CD4-positive, CD25-positive, alpha-beta regulatory T cell (primary cell): ENCODE data around the gene CFAP46. TPM values are rescaled to one million over a fixed set of nuclear protein-coding genes. Genes with fewer than 3 reads are reported as not detected.
A peak's percentile ranks its signal among the peaks of the same experiment; 100 is the strongest.
"Not testable (repeated sequence)": the region's sequence is repeated elsewhere in the genome, so short reads cannot be mapped to it uniquely, and the experiment has no call there.

Experiments
- ATAC-seq, 2 donors: fragments of 150-1000 bp; cut with Tn5 transposase; one replicate each; pipeline ENCODE4 v1.10.0; 2021; ENCODE audit warnings: low read depth in 2 of 2, moderate number of reproducible peaks in 2 of 2, moderate library complexity in 1 of 2
- DNase-seq, 3 donors: peaks; one replicate each; pipeline versions ENCODE4 v3.0.0 to v3.0.0-alpha.2; 2012 to 2022; ENCODE audit warnings: mixed read lengths in 1 of 3
- H3K27ac ChIP-seq: one replicate; pipeline ENCODE4 v1.7.0; 2013; ENCODE audit warnings: mild to moderate bottlenecking, low read length; ENCODE audit not compliant: insufficient read depth, poor library complexity, severe bottlenecking
- H3K27me3 ChIP-seq: one replicate; pipeline ENCODE4 v1.7.0; 2013; ENCODE audit warnings: low read length; ENCODE audit not compliant: control insufficient read depth, insufficient read depth
- H3K36me3 ChIP-seq: one replicate; pipeline ENCODE4 v1.7.0; 2013; ENCODE audit warnings: mild to moderate bottlenecking, low read length, moderate library complexity; ENCODE audit not compliant: control insufficient read depth, insufficient read depth
- H3K4me1 ChIP-seq: 2 replicates; pipeline ENCODE4 v1.7.0; 2013; ENCODE audit warnings: mild to moderate bottlenecking, low read length; ENCODE audit not compliant: insufficient read depth, control insufficient read depth, poor library complexity, severe bottlenecking
- H3K4me3 ChIP-seq: one replicate; pipeline ENCODE4 v1.7.0; 2013; ENCODE audit warnings: low read depth, mild to moderate bottlenecking, low read length, moderate library complexity
- H3K9me3 ChIP-seq, 2 experiments: 1 replicate in 1 of 2; 2 replicates in 1 of 2; pipeline ENCODE4 v1.7.0; 2013; ENCODE audit warnings: low read length in 2 of 2, mild to moderate bottlenecking in 1 of 2, moderate library complexity in 1 of 2; ENCODE audit not compliant: control insufficient read depth in 2 of 2
- H3K27ac Mint-ChIP-seq, 3 donors: one replicate each; pipeline ENCODE4 v1.8.0; 2020 to 2022; ENCODE audit warnings: mild to moderate bottlenecking in 3 of 3, mixed read lengths in 3 of 3, moderate library complexity in 2 of 3
- H3K27me3 Mint-ChIP-seq: one replicate; pipeline ENCODE4 v1.8.0; 2022; ENCODE audit warnings: mild to moderate bottlenecking, mixed read lengths
- H3K36me3 Mint-ChIP-seq: one replicate; pipeline ENCODE4 v1.8.0; 2020; ENCODE audit warnings: mixed read lengths
- H3K4me1 Mint-ChIP-seq, 4 donors: one replicate each; pipeline ENCODE4 v1.8.0; 2020 to 2022; ENCODE audit warnings: mixed read lengths in 4 of 4, mild to moderate bottlenecking in 1 of 4
- H3K4me3 Mint-ChIP-seq, 4 donors: one replicate each; pipeline ENCODE4 v1.8.0; 2020 to 2022; ENCODE audit warnings: mild to moderate bottlenecking in 4 of 4, mixed read lengths in 4 of 4, moderate library complexity in 3 of 4
- H3K9me3 Mint-ChIP-seq, 7 donors: one replicate each; pipeline ENCODE4 v1.8.0; 2020 to 2022; ENCODE audit warnings: mixed read lengths in 7 of 7, mild to moderate bottlenecking in 3 of 7, moderate library complexity in 2 of 7
- polyA plus RNA-seq, 4 donors: library from polyadenylated mRNA; unstranded; fragments of 300-500 nt; fragmentation: Illumina TruSeq; gene quantifications; one replicate each; pipeline ENCODE4 v1.2.3, GENCODE V29; 2021
- total RNA-seq: library from RNA; stranded (reverse); gene quantifications from one replicate; pipeline ENCODE4 v1.2.3, GENCODE V29; 2022

Gene CFAP46
- total and polyA plus RNA-seq, 5 donors from 2014 or later, result not detected

- H3K27ac ChIP-seq, result no peak overlapping the region
- no peaks in the 10 kb centered on the region for H3K4me1 Mint-ChIP-seq
Observed at GRCh38 chr10:132804287-132804686, 138.1 kb downstream of the CFAP46 start.

DNA sequence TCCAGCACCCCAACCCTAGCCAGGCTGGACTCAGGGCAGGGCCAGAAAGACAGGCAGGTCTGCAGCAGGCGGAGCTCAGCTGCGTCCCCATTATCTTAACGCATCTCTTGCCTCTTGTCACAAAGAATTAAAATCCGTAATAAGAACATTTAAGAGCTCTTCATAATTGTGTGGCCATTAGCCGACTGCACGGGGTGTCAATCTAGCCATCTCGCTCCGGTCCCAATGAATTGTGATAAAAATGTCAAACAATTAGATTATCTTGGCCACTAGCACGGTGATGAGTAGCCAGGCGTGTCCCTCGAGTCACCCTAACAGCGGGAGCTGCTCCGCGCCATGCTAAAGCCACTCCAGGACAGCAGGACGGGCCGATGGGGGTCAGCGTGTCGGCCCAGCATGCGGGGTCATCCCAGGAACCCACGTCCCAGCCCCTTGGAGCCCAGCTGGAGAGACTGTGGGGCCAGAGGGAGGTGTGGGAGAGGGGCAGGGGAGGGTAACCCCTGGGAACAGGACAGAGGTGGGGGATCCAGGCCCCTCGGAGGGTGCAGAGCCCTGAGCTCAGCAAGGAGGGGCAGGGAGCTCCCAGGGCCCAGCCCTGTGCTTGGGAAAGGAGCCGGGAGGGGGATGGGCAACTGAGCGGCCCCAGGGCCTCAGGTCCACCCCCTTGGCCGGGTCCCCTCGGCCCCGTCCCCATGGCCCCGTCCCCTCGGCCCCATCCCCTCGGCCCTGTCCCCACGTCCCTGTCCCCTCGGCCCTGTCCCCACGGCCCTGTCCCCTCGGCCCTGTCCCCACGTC is 138.8 kb downstream of the CFAP46 start:
- peaks cover 0 to 4% (median 0%) of the 10 kb centered on the region in 7 donors for H3K9me3 Mint-ChIP-seq
- H3K4me1 ChIP-seq, result no peaks in the 10 kb centered on the region
- no peak overlapping the region for H3K4me3 ChIP-seq
- no peaks in the 10 kb centered on the region for H3K9me3 ChIP-seq
- no peaks in the 10 kb centered on the region for H3K27me3 ChIP-seq
- H3K4me3 Mint-ChIP-seq, result no peak overlapping the region
- no peaks in the 10 kb centered on the region for H3K4me1 Mint-ChIP-seq
- no peak overlapping the region for H3K27ac ChIP-seq
- H3K27ac Mint-ChIP-seq, result no peak overlapping the region
- H3K36me3 Mint-ChIP-seq, result no peaks in the 10 kb centered on the region
- DNase-seq, result no peak
- H3K36me3 ChIP-seq, result no peaks in the 10 kb centered on the region
- no peak for ATAC-seq
- no peaks in the 10 kb centered on the region for H3K27me3 Mint-ChIP-seq

More at GRCh38 chr10:132804287-132804686, 138.1 kb downstream of the CFAP46 start:
- ATAC-seq, result no peak
- no peak overlapping the region for H3K27ac Mint-ChIP-seq
- H3K36me3 Mint-ChIP-seq, result no peaks in the 10 kb centered on the region
- peaks cover 0 to 4% (median 0%) of the 10 kb centered on the region in 7 donors for H3K9me3 Mint-ChIP-seq
- H3K4me3 Mint-ChIP-seq, result no peak overlapping the region
- H3K27me3 ChIP-seq, result no peaks in the 10 kb centered on the region
- no peaks in the 10 kb centered on the region for H3K27me3 Mint-ChIP-seq
- DNase-seq, result no peak
- no peaks in the 10 kb centered on the region for H3K36me3 ChIP-seq
- H3K9me3 ChIP-seq, result no peaks in the 10 kb centered on the region
- H3K4me3 ChIP-seq, result no peak overlapping the region
- no peaks in the 10 kb centered on the region for H3K4me1 ChIP-seq

DNA sequence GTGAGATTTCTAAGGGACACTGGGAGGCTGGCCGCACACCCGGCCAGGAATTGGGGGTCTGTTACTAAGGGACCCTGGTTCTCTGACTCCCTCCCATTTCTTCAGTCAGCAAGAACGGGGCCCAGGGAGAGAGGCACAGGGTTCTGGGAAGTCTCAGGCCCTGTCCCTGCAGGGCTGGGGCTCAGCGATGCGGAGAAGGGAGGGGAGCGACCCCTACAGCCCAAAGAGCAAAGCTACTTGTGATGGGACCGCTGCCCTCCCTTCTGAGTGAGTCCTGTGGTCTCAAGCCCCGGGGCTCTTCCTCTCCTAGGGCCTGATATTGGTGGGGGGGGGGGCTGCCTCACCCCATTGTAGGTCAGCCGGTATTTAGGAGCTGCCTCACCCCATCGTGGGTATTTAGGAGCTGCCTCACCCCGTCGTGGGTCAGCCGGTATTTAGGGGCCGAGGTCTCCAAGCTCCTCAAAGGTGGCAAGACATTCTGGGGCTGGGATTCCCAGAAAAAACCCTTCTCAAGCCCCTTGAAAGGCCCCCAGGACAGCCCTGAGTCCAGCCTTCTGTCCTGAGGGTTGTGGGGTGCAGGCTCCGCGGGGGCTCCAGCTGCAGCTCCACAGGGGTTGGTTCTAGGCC is 139.6 kb downstream of the CFAP46 start:
- ATAC-seq (no peak), DNase-seq (no peak)
- Histone ChIP-seq H3K36me3 (no peaks in the 10 kb centered on the region), H3K4me3 (no peak overlapping the region), H3K4me1 (no peaks in the 10 kb centered on the region), H3K27ac (no peak overlapping the region), H3K27me3 (no peaks in the 10 kb centered on the region), H3K9me3 (no peaks in the 10 kb centered on the region)
- Mint-ChIP-seq H3K27ac (no peak overlapping the region), H3K9me3 (peaks cover 0 to 4% (median 0%) of the 10 kb centered on the region in 7 donors), H3K4me3 (no peak overlapping the region), H3K27me3 (no peaks in the 10 kb centered on the region), H3K36me3 (no peaks in the 10 kb centered on the region), H3K4me1 (no peaks in the 10 kb centered on the region)

DNA sequence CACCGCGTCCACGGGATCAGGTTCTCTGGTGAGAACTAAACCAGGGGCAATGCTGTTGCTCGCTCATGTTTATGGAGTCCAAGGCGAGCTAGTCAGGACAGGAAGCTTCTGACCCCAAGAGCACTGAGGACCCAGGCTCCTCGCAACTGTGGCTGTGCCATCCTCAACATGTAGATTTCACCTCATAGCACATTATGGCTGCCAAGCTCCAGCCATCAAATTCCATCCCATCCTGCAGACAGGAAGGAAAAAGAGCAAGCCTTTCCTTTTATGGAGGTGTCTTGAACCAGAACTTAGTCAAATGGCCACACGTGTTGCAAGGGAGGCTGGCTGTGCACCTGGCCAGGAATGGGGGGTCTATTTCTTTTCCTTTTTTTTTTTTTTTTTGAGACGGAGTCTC is 140.3 kb downstream of the CFAP46 start:
- H3K36me3 Mint-ChIP-seq, result no peaks in the 10 kb centered on the region
- no peak overlapping the region for H3K27ac Mint-ChIP-seq
- H3K9me3 ChIP-seq, result no peaks in the 10 kb centered on the region
- no peaks in the 10 kb centered on the region for H3K27me3 ChIP-seq
- H3K27ac ChIP-seq, result no peak overlapping the region
- no peaks in the 10 kb centered on the region for H3K36me3 ChIP-seq
- no peak overlapping the region for H3K4me3 Mint-ChIP-seq
- ATAC-seq, result no peak
- no peaks in the 10 kb centered on the region for H3K27me3 Mint-ChIP-seq
- no peaks in the 10 kb centered on the region for H3K4me1 Mint-ChIP-seq
- H3K4me1 ChIP-seq, result no peaks in the 10 kb centered on the region
- peaks cover 0 to 4% (median 0%) of the 10 kb centered on the region in 7 donors for H3K9me3 Mint-ChIP-seq
- no peak overlapping the region for H3K4me3 ChIP-seq
- no peak for DNase-seq

GRCh38 chr10:132799865-132800264 is 142.5 kb downstream of the CFAP46 start:
- no peaks in the 10 kb centered on the region for H3K36me3 ChIP-seq
- H3K36me3 Mint-ChIP-seq, result no peaks in the 10 kb centered on the region
- H3K4me1 ChIP-seq, result no peaks in the 10 kb centered on the region
- H3K4me1 Mint-ChIP-seq, result no peaks in the 10 kb centered on the region
- peaks cover 0 to 3% (median 0%) of the 10 kb centered on the region in 7 donors for H3K9me3 Mint-ChIP-seq
- H3K27ac Mint-ChIP-seq, result no peak overlapping the region
- no peak overlapping the region for H3K27ac ChIP-seq
- H3K9me3 ChIP-seq, result no peaks in the 10 kb centered on the region
- no peaks in the 10 kb centered on the region for H3K27me3 ChIP-seq
- no peak for DNase-seq
- no peak overlapping the region for H3K4me3 ChIP-seq
- H3K27me3 Mint-ChIP-seq, result no peaks in the 10 kb centered on the region
- no peak for ATAC-seq
- no peak overlapping the region for H3K4me3 Mint-ChIP-seq

DNA sequence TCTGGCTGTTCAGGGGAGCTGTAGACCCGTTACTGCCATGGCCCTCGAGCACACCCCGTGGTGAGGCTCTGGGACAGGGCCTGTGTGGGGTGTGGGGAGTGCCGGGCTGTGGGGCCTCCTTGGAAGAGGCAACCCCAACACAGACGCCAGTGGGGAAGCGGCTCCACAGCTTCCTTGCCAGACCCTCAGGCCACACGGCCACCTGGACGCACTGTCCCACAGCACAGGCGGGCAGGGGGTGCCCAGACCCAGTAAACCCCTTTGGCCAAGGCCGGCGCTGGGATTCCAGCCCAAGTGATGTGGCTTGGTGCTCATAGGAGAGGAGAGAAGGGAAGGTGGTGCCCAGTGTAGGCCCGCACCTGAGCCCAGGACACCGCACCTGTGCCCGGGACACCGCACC is 143.5 kb downstream of the CFAP46 start:
- Histone ChIP-seq H3K9me3 (no peaks in the 10 kb centered on the region), H3K27ac (no peak overlapping the region), H3K36me3 (no peaks in the 10 kb centered on the region), H3K27me3 (no peaks in the 10 kb centered on the region), H3K4me1 (no peaks in the 10 kb centered on the region), H3K4me3 (no peak overlapping the region)
- no peaks in the 10 kb centered on the region for H3K4me1 Mint-ChIP-seq
- H3K9me3 Mint-ChIP-seq, result peaks cover 0 to 3% (median 0%) of the 10 kb centered on the region in 7 donors
- DNase-seq (no peak), ATAC-seq (no peak)
- H3K4me3 Mint-ChIP-seq, result no peak overlapping the region
- no peaks in the 10 kb centered on the region for H3K27me3 Mint-ChIP-seq
- H3K36me3 Mint-ChIP-seq, result no peaks in the 10 kb centered on the region
- peak overlapping the region in 1 of 3 donors; percentile 71 for H3K27ac Mint-ChIP-seq

GRCh38 chr10:132798403-132798802 is 144.0 kb downstream of the CFAP46 start:
- H3K4me1 ChIP-seq, result no peaks in the 10 kb centered on the region
- Mint-ChIP-seq H3K9me3 (peaks cover 0 to 3% (median 0%) of the 10 kb centered on the region in 7 donors), H3K4me1 (no peaks in the 10 kb centered on the region), H3K4me3 (no peak overlapping the region), H3K27ac (peak overlapping the region in 1 of 3 donors; percentile 71), H3K27me3 (no peaks in the 10 kb centered on the region), H3K36me3 (no peaks in the 10 kb centered on the region)
- no peaks in the 10 kb centered on the region for H3K9me3 ChIP-seq
- ATAC-seq (no peak), DNase-seq (no peak)
- no peak overlapping the region for H3K27ac ChIP-seq
- no peak overlapping the region for H3K4me3 ChIP-seq
- no peaks in the 10 kb centered on the region for H3K36me3 ChIP-seq
- H3K27me3 ChIP-seq, result no peaks in the 10 kb centered on the region

GRCh38 chr10:132797986-132798385 is 144.4 kb downstream of the CFAP46 start:
- H3K4me1 ChIP-seq, H3K27me3 ChIP-seq, H3K4me3 ChIP-seq, H3K27ac ChIP-seq, H3K36me3 ChIP-seq, DNase-seq, H3K4me3 Mint-ChIP-seq, H3K27ac Mint-ChIP-seq, ATAC-seq, H3K4me1 Mint-ChIP-seq, H3K36me3 Mint-ChIP-seq, H3K27me3 Mint-ChIP-seq, H3K9me3 ChIP-seq, H3K9me3 Mint-ChIP-seq: not testable (repeated sequence)
